Activated naive CD8-positive, alpha-beta T cell treated with anti-CD3 and anti-CD28 coated beads, Interleukin-2, amount 10 ng/mL, durations not matched to agents 7 days and 5 days (primary cell): ENCODE data around the gene DPEP2. TPM values are rescaled to one million over a fixed set of nuclear protein-coding genes. Genes with fewer than 3 reads are reported as not detected.
A peak's percentile ranks its signal among the peaks of the same experiment; 100 is the strongest.
"Not testable (repeated sequence)": the region's sequence is repeated elsewhere in the genome, so short reads cannot be mapped to it uniquely, and the experiment has no call there.

Experiments used
- ATAC-seq: fragments of 150-1000 bp; cut with Tn5 transposase; one replicate; pipeline ENCODE4 v1.10.0; 2021; ENCODE audit warnings: low read depth, moderate library complexity
- POLR2A ChIA-PET: fragments of 350-600 bp; sonication (Branson Sonifier 250); formaldehyde crosslinking; loops from one replicate; lab custom pipeline; 2021; ENCODE audit warnings: antibody characterized with exemption; lab: Charles Lee
- DNase-seq: peaks from one replicate; pipeline ENCODE4 v3.0.0; 2021
- H3K27ac Mint-ChIP-seq: one replicate; pipeline ENCODE4 v1.8.0; 2022; ENCODE audit warnings: mild to moderate bottlenecking, mixed read lengths
- H3K27me3 Mint-ChIP-seq: one replicate; pipeline ENCODE4 v1.8.0; 2022; ENCODE audit warnings: mild to moderate bottlenecking, moderate library complexity, mixed read lengths
- H3K36me3 Mint-ChIP-seq: one replicate; pipeline ENCODE4 v1.8.0; 2021; ENCODE audit warnings: mild to moderate bottlenecking, mixed read lengths
- H3K4me1 Mint-ChIP-seq: one replicate; pipeline ENCODE4 v1.8.0; 2021; ENCODE audit warnings: mixed read lengths
- H3K4me3 Mint-ChIP-seq: one replicate; pipeline ENCODE4 v1.8.0; 2022; ENCODE audit warnings: mild to moderate bottlenecking, moderate library complexity, mixed read lengths
- H3K9me3 Mint-ChIP-seq: one replicate; pipeline ENCODE4 v1.8.0; 2021; ENCODE audit warnings: mixed read lengths
- total RNA-seq, 2 experiments: library from RNA; stranded (reverse); gene quantifications; one replicate each; pipeline ENCODE4 v1.2.3, GENCODE V29; 2021

Gene DPEP2
- total RNA-seq, 2 experiments from 2014 or later = 27.5 to 28.6 TPM

GRCh38 chr16:67942510-67943255, 56.6 kb downstream of the DPEP2 start:
- POLR2A ChIA-PET = interaction anchor here (1.2 to 1.3 kb wide), 2 partner anchors 14 to 26 kb away, joined by 4 to 5 read pairs; partner anchors contain the start of gene SLC12A4
- peaks cover 27% of the 10 kb centered on the region for H3K4me1 Mint-ChIP-seq
- no peak overlapping the region for H3K4me3 Mint-ChIP-seq
- no peak for ATAC-seq
- H3K36me3 Mint-ChIP-seq = peaks cover 14% of the 10 kb centered on the region
- DNase-seq = no peak
- H3K9me3 Mint-ChIP-seq = no peaks in the 10 kb centered on the region
- no peaks in the 10 kb centered on the region for H3K27me3 Mint-ChIP-seq
- no peak overlapping the region for H3K27ac Mint-ChIP-seq

DNA sequence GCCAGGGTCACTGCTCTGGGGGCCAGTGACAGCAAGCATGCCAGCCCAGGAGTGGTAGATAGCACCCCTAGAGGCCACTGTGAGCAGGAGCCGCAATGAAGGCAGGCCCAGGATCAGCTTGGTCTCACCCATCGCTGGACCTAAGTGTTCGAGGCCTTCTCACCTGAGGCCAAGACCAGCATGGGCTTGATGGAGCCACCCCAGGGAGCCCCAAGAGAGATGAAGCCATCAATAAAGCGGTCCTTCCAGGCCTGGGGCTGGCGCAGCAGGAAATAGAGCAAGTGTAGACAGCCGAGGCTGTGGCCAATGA, 57.1 kb downstream of the DPEP2 start:
- H3K27ac Mint-ChIP-seq = peak overlapping the region; percentile 51
- ATAC-seq = peak; percentile 35
- peaks cover 17% of the 10 kb centered on the region for H3K36me3 Mint-ChIP-seq
- H3K27me3 Mint-ChIP-seq = no peaks in the 10 kb centered on the region
- H3K9me3 Mint-ChIP-seq = no peaks in the 10 kb centered on the region
- peaks cover 30% of the 10 kb centered on the region for H3K4me1 Mint-ChIP-seq
- no peak overlapping the region for H3K4me3 Mint-ChIP-seq
- POLR2A ChIA-PET = interaction anchor here (1.2 to 1.3 kb wide), 2 partner anchors 14 to 27 kb away, joined by 4 to 5 read pairs; partner anchors contain the start of gene SLC12A4
- DNase-seq = no peak

- POLR2A ChIA-PET = interaction anchor here (0.7 to 1.5 kb wide), 8 partner anchors 13 to 129 kb away, joined by 3 to 6 read pairs (median 4); partner anchors contain the start of genes PSKH1 and SLC12A4
- Mint-ChIP-seq H3K4me3 (peak overlapping the region; percentile 3), H3K36me3 (peaks cover 17% of the 10 kb centered on the region), H3K4me1 (peaks cover 33% of the 10 kb centered on the region), H3K9me3 (no peaks in the 10 kb centered on the region), H3K27ac (peak overlapping the region; percentile 61), H3K27me3 (no peaks in the 10 kb centered on the region)
- no peak for DNase-seq
- ATAC-seq = no peak
These were observed 57.6 kb downstream of the DPEP2 start for GRCh38 chr16:67941469-67942199.

DNA sequence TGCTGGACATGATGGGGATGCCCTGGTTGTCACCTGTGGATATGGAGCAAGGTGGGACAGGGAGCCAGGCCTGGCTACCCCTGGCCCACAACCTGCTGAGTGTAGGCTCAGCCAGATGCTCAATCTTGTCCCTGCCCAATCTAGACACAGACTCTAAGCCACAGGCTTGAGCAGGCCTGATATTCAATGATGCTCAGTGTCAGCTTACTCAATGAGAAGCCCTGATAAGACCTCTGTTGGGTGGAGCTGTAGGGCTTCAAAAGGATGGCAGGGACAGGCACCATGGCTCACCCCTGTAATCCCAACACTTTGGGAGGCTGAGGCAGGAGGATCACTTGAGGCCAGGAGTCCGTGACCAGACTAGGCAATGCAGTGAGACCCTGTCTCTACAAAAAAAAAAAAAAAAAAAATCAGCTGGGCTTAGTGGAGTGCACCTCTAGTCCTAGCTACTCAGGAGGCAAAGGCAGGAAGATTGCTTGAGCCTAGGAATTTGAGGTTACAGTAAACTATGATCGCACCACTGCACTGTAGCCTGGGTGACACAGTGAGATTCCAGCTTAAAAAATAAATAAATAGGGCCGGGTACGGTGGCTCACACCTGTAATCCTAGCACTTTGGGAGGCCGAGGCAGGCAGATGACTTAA, 58.7 kb downstream of the DPEP2 start:
- DNase-seq = no peak
- peak overlapping the region; percentile 75 for H3K27ac Mint-ChIP-seq
- H3K36me3 Mint-ChIP-seq = peaks cover 18% of the 10 kb centered on the region
- no peaks in the 10 kb centered on the region for H3K9me3 Mint-ChIP-seq
- ATAC-seq = no peak
- peaks cover 32% of the 10 kb centered on the region for H3K4me1 Mint-ChIP-seq
- peak overlapping the region; percentile 64 for H3K4me3 Mint-ChIP-seq
- no peaks in the 10 kb centered on the region for H3K27me3 Mint-ChIP-seq
- POLR2A ChIA-PET = interaction anchor here (0.7 to 1.6 kb wide), 13 partner anchors 9 to 145 kb away, joined by 3 to 8 read pairs (median 3); partner anchors contain the start of genes CTRL, DDX28, DUS2 and NFATC3

DNA sequence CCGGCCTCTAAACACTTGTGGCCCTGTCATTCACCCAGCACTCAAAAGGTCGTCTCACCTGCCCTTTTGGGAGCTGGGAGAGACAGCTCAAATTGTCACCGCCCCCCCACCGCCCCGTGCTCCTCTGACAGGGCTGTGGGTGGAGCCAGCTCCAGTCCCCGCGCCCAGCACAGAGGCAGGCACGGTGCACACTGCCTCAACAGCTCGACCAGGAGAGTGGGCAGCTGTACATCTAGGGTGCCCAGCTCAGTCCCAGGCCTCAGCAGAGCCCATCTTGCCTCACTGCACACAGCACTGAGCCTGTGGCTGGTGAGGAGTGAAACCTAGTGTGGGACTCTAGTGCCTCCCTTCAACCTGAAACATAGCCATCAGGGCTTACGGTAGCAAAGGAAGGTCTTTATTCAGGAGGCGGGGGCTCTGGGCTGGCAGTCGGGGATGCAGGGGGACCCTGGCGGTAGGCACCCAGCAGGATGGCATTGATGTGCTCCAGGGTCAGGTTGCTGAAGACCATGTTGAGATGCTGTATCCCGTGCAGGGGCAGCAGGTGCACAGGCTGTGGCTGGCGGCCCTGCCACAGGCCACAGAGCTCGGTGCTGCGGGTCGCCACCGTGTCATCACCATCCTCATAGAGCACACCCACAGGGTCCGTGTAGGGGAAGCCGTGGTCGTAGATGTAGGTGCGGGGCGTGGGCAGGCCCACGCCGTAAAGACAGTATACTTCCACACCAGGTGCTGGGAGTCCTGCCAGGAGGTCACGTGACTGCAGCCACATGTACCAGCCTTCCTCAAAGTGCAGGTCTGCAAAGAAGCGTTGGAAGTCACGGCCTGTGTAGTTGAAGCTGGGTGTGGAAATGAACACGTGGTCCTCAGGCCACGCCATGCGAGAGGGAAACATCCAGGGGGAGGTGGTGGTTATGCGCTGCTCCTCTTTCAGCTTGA, 59.5 kb downstream of the DPEP2 start:
- Mint-ChIP-seq H3K36me3 (peaks cover 26% of the 10 kb centered on the region), H3K4me1 (peaks cover 39% of the 10 kb centered on the region)
- peak; percentile 62 for DNase-seq

DNA sequence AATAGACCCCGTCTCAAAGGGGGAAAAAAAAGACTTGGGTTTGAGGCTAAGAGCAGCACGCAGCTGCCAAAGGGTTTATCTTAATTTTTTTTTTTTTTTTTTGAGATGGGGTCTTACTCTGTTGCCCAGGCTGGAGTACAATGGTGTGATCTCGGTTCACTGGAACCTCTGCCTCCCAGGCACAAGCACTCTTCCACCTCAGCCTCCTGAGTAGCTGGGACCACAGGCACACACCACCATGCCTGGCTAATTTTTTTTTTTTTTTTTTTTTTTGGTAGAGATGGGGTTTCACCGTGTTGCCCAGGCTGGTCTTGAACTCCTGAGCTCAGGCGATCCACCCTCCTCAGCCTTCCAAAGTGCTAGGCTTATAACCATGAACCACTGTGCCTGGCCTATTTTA, 61.6 kb downstream of the DPEP2 start:
- POLR2A ChIA-PET = interaction anchor here (1.3 to 3.6 kb wide), 7 partner anchors 28 to 131 kb away, joined by 3 to 27 read pairs (median 8); partner anchors contain the start of genes SLC12A4 and TSNAXIP1
- Mint-ChIP-seq H3K27ac (peak overlapping the region; percentile 96), H3K4me3 (peak overlapping the region; percentile 99), H3K36me3 (peaks cover 27% of the 10 kb centered on the region), H3K4me1 (peaks cover 43% of the 10 kb centered on the region)
- H3K9me3 Mint-ChIP-seq, H3K27me3 Mint-ChIP-seq, ATAC-seq, DNase-seq: not testable (repeated sequence)

More for the DNA sequence above, 59.5 kb downstream of the DPEP2 start:
- H3K27ac Mint-ChIP-seq = peak overlapping the region; percentile 75
- POLR2A ChIA-PET = interaction anchor here (0.7 to 1.6 kb wide), 11 partner anchors 8 to 402 kb away, joined by 3 to 8 read pairs (median 4); partner anchors contain the start of genes CTRL, DDX28, DUS2 and NFATC3
- H3K4me3 Mint-ChIP-seq = peak overlapping the region; percentile 64
- H3K27me3 Mint-ChIP-seq = no peaks in the 10 kb centered on the region
- H3K9me3 Mint-ChIP-seq = no peaks in the 10 kb centered on the region
- ATAC-seq = no peak

Other genes starting within 250 kb of the DPEP2 start
- 10 to 100 TPM; 23.1 to 23.2 TPM for gene RANBP10, start 192.9 kb downstream of the DPEP2 start, total RNA-seq
- gene TSNAXIP1, start 192.6 kb downstream of the DPEP2 start, total RNA-seq = under 1 TPM in 1 of 2 experiments, not detected in 1; 0.40 TPM
- gene THAP11, start 157.2 kb downstream of the DPEP2 start, total RNA-seq = 10 to 100 TPM; 48.1 to 50.1 TPM
- 10 to 100 TPM; 88.4 TPM for gene NUTF2, start 152.6 kb downstream of the DPEP2 start, total RNA-seq
- 10 to 100 TPM; 84.0 to 90.7 TPM for gene CENPT, start 151.8 kb downstream of the DPEP2 start, total RNA-seq
- gene EDC4, start 126.4 kb downstream of the DPEP2 start, total RNA-seq = 100 to 1,000 TPM; 119 to 130 TPM
- gene NRN1L, start 114.6 kb downstream of the DPEP2 start, total RNA-seq = 1 to 10 TPM; 2.1 to 3.1 TPM
- gene PSKH1, start 106.2 kb downstream of the DPEP2 start, total RNA-seq = 10 to 100 TPM; 22.8 to 25.6 TPM
- gene CTRL, start 67.6 kb downstream of the DPEP2 start, total RNA-seq = 1 to 10 TPM; 4.9 to 7.2 TPM
- 100 to 1,000 TPM; 220 to 246 TPM for gene PSMB10, start 62.6 kb downstream of the DPEP2 start, total RNA-seq
- 10 to 100 TPM; 17.6 to 23.6 TPM for gene LCAT, start 55.4 kb downstream of the DPEP2 start, total RNA-seq
- gene SLC12A4, start 30.8 kb downstream of the DPEP2 start, total RNA-seq = 10 to 100 TPM; 43.9 to 48.7 TPM
- gene DPEP3, start 19.0 kb downstream of the DPEP2 start, total RNA-seq = under 1 TPM; 0.54 to 0.64 TPM
- not detected for gene DPEP2NB, start 16.4 kb upstream of the DPEP2 start, total RNA-seq
- gene DDX28, start 23.7 kb upstream of the DPEP2 start, total RNA-seq = 10 to 100 TPM; 15.2 to 17.0 TPM
- gene DUS2, start 23.8 kb upstream of the DPEP2 start, total RNA-seq = 10 to 100 TPM; 21.1 to 25.2 TPM
- gene NFATC3, start 85.9 kb upstream of the DPEP2 start, total RNA-seq = 100 to 1,000 TPM; 132 to 139 TPM
- under 1 TPM in 1 of 2 experiments, not detected in 1; 0.86 TPM for gene ESRP2, start 236.6 kb upstream of the DPEP2 start, total RNA-seq
- 10 to 100 TPM; 10.8 to 12.5 TPM for gene PLA2G15, start 245.9 kb upstream of the DPEP2 start, total RNA-seq